SK-N-SH treated with all-trans-retinoic acid at 6 μM for 48 hours (cell line): Measurements from ENCODE around the gene SPEF1.

ENCODE experiments used
- ZC3H10 ChIP-seq: fragments of 250-450 bp; sonication (Bioruptor Pico); IDR thresholded peaks from 2 replicates; pipeline ENCODE4 v1.5.1; 2021; ENCODE audit warnings: mild to moderate bottlenecking, moderate library complexity
- TF ChIP-seq, protein P1 (sequence below): fragments of 250-450 bp; sonication (Bioruptor Pico); IDR thresholded peaks from 2 replicates; pipeline ENCODE4 v1.8.0; 2020; ENCODE audit warnings: mild to moderate bottlenecking, moderate library complexity, borderline replicate concordance

DNA sequence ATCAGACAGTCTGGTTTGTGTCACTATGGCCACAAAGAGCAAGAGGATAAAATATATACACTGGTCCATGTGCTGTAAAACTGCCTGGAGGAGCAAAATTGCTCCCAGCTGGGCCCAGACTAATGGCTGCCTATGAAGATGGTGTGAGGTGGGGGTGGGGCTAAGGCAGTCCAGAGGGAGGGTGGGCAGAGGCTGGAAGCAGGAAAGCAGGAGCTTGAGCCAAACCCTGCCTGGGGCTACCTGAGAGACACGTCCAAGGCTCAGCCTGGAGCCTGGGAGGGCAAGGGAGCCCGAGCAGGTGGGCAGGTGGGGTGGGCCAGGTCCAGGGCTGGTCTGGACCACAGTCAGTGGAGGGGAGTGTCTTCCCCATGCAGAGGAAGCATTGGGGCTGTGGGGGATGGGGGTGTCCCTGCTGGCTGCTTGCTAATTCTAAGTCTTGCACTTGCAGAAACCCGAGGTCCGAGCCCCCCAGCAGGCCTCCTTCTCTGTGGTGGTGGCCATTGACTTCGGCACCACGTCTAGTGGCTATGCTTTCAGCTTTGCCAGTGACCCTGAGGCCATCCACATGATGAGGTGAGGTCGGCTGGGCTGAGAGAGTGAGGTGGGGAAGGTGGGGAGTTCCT lies 39.3 kb downstream of the SPEF1 start:
- no peak for TF ChIP-seq ZC3H10 (CRISPR knock-in tag)
- TF ChIP-seq, protein P1, sequence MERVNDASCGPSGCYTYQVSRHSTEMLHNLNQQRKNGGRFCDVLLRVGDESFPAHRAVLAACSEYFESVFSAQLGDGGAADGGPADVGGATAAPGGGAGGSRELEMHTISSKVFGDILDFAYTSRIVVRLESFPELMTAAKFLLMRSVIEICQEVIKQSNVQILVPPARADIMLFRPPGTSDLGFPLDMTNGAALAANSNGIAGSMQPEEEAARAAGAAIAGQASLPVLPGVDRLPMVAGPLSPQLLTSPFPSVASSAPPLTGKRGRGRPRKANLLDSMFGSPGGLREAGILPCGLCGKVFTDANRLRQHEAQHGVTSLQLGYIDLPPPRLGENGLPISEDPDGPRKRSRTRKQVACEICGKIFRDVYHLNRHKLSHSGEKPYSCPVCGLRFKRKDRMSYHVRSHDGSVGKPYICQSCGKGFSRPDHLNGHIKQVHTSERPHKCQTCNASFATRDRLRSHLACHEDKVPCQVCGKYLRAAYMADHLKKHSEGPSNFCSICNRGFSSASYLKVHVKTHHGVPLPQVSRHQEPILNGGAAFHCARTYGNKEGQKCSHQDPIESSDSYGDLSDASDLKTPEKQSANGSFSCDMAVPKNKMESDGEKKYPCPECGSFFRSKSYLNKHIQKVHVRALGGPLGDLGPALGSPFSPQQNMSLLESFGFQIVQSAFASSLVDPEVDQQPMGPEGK: no peak
